ENCODE data around the gene ADRB2.

ADRB2 gene

DNA sequence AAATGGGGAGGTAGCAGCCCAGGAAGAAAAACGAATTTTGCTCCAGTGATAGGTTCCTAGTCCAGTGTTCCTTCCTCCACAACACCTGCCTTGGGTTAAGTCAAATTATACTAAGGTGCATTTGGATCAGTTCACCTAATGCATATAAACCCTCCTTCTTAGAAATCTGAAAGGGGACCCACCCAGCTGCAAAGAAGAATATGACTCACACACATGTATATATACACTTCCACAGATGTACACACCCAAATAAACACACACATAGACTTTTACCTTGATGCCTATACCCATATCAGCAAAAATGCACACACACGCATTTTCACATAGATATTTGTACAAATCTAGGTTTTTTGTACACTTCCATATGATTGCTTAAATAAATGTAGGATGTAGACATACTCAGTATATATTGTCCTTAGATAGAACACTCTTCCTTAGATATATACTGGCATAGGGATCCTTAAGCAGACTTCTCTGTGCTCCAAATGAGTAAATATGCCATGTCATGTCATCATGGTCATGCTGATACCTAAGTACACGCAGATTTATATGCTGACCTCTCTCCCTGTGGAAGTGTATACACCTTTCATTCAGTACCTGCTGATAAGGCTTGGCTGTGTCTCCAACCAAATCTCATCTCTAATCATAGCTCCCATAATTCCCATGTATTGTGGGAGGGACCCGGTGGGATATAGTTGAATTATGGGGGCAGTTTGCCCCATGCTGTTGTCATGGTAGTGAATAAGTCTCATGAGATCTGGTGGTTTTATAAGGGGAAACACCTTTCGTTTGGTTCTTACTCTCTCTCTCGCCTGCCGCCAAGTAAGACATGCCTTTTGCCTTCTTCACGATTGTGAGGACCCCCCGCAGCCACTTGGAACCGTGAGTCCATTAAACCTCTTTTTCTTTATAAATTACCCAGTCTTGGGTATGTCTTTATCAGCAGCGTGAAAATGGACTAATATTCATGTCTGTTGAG, 10.2 kb downstream of the ADRB2 start:
- DNase-seq (ENCODE audit: insufficient read length, low spot score) (no peak), FAIRE-seq (no peak)
- TF ChIP-seq, protein P1, sequence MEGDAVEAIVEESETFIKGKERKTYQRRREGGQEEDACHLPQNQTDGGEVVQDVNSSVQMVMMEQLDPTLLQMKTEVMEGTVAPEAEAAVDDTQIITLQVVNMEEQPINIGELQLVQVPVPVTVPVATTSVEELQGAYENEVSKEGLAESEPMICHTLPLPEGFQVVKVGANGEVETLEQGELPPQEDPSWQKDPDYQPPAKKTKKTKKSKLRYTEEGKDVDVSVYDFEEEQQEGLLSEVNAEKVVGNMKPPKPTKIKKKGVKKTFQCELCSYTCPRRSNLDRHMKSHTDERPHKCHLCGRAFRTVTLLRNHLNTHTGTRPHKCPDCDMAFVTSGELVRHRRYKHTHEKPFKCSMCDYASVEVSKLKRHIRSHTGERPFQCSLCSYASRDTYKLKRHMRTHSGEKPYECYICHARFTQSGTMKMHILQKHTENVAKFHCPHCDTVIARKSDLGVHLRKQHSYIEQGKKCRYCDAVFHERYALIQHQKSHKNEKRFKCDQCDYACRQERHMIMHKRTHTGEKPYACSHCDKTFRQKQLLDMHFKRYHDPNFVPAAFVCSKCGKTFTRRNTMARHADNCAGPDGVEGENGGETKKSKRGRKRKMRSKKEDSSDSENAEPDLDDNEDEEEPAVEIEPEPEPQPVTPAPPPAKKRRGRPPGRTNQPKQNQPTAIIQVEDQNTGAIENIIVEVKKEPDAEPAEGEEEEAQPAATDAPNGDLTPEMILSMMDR (IDR thresholded peaks at IDR 0.05; ENCODE audit: insufficient read depth, missing control alignments), result no peak

DNA sequence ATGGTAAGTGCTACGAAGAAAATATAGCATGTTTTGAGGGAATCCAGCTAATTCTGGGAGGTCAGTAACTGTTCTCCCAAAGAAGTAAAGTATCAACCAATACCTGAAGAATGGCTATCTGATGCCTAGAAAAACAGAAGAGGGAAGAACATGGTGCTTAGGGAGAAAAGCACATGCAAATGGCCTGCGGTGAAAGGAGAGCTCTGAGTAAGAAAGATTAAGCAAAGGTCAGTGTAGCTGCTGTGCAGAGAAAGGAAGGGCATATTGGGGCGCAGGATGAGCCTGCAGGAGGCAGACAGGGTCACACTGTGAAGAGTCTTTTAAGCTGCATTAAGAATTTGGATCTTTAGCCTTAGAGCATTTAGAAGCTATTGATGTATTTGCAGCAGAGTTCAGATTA, 11.0 kb downstream of the ADRB2 start:
- FAIRE-seq, result no peak
- TF ChIP-seq, protein P1 (IDR thresholded peaks at IDR 0.05; ENCODE audit: insufficient read depth, missing control alignments), result no peak

DNA sequence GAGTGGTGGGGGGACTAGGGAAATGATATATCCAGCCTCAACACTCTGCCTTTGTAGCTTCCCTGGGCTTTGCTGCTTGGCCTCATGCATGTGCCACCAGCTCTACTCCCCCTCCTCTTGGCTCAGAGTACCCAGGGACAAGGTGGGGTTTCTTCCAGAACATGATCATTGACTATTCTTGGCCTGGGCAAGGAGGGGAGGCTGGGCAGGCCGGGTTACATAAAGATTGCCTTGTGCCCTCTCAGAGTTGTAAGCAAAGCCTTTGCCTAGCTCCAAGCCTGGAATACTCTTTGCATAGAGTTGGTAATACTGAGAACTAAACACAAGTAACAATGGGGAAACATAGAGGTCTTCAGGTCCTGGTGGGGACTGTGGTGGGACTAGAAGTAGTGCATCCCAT, 11.9 kb downstream of the ADRB2 start:
- TF ChIP-seq, protein P1 (IDR thresholded peaks at IDR 0.05; ENCODE audit: insufficient read depth, missing control alignments), result no peak
- FAIRE-seq (no peak), DNase-seq (ENCODE audit: insufficient read length, low spot score) (no peak)

More for the DNA sequence above, 11.0 kb downstream of the ADRB2 start:
- DNase-seq (ENCODE audit: insufficient read length, low spot score), result no peak

DNA sequence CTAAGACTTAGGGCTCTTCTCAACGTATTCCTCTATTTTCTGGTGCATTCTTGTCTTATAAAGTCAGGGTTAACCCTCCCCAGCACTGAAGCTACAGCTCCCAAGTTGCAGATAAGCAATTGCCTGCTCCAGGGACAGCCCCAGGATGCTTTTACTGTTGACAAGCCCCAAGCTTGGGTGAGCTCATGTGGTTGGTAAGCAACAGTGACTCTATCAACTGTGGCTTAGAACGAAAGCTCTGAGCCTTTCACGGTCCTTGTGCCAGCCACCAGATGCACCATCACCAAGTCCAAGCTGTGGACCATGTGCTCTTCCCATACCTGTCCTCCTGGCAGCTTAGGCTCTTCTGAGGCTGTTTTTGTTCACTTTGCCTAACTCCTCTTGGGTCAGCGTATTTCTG, 13.5 kb downstream of the ADRB2 start:
- TF ChIP-seq, protein P1 (IDR thresholded peaks at IDR 0.05; ENCODE audit: insufficient read depth, missing control alignments), result no peak
- FAIRE-seq (no peak), DNase-seq (ENCODE audit: insufficient read length, low spot score) (no peak)

DNA sequence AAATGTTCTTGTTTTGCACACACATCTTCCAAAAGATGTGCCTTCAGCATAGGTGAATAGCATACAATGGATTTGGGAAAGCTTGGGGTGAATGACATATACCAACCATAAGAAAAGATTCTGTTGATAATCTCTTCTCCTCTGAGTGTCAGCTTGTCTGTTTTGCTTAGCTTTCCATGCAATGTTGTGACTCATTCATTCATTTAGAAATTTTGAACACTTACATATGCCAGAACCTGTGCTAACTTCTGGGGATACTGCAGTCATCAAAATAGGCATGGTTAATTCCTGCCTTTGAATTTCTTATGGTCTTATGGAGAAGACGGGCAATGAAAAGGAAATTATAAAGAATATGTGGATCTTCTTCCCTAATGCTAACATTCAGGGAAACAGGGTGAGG, 14.1 kb downstream of the ADRB2 start:
- TF ChIP-seq, protein P1 (IDR thresholded peaks at IDR 0.05; ENCODE audit: insufficient read depth, missing control alignments), result no peak
- DNase-seq (ENCODE audit: insufficient read length, low spot score) (no peak), FAIRE-seq (no peak)

DNA sequence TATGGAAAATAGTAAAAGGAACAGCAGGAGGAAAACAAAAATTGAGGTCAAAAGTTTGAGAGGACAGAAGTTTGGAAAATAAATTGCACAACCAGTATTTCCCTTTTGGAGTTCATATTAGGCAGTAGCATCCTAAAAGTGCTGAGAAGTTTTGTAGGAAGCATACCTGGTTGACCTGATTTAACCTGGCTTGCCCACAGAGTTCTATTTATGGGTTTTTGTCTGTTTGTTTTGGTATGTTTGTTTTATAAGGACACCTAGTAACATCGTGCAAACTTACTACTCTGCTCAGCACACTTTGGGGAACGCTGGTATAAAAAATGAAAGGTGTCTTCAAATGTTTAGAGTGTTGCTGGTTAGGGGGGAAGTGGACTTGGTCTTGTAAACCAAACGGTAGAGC, 15.1 kb downstream of the ADRB2 start:
- FAIRE-seq (no peak), DNase-seq (ENCODE audit: insufficient read length, low spot score) (no peak)
- TF ChIP-seq, protein P1 (IDR thresholded peaks at IDR 0.05; ENCODE audit: insufficient read depth, missing control alignments), result no peak

DNA sequence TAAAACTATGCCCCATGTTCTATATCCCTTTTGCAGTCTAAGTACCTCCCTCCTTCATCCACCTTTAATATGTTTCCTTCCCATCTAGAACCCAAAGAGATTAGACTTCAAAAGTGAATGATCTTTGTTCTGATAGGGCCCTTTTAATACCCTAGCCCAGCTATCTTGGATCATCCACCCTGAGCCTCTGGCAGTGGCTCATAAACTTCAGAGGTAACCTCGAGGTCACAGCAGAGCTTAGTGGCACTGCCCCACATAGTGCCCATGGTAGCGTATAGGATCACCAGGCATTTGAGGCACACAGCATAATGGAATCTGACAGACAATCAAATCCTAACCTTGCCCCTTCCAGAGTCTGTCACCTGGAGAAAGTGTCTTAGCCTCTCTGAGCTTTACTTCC, 15.8 kb downstream of the ADRB2 start:
- FAIRE-seq, result no peak
- TF ChIP-seq, protein P1 (IDR thresholded peaks at IDR 0.05; ENCODE audit: insufficient read depth, missing control alignments), result no peak
- DNase-seq (ENCODE audit: insufficient read length, low spot score), result no peak

Data from D721Med (cell line).